ENCODE data around the gene DISP3. TPM values are rescaled to one million over a fixed set of nuclear protein-coding genes. Genes with fewer than 3 reads are reported as not detected.

DISP3 gene
- polyA plus RNA-seq, 1 donor (not counting 4 experiments of a cell fraction or from before 2014, with no cell fraction given): not detected

DNA sequence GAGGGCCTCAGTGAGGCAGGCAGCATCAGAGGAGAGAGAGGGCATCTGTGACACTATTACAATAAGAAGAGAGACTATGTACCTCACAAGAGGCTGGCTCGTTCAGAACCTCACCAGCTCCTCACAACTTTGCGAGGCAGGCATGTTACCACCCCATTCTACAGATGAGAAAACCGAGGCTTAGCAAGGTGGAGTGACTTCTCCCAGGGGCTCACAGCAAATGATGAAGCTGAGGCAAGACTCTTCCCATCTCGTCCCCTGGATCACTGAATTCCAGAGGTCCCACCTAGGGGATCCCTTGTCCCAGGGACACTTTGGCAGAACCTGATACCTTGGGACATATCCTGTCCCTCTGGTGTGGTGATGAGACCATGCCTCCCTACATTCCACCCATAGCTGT, 64.4 kb downstream of the DISP3 start:
- peaks cover 12% of the 10 kb centered on the region for H3K27me3 ChIP-seq (ENCODE audit: control insufficient read depth, extremely low read depth, insufficient read depth, low read length)
- no peak for FAIRE-seq

DNA sequence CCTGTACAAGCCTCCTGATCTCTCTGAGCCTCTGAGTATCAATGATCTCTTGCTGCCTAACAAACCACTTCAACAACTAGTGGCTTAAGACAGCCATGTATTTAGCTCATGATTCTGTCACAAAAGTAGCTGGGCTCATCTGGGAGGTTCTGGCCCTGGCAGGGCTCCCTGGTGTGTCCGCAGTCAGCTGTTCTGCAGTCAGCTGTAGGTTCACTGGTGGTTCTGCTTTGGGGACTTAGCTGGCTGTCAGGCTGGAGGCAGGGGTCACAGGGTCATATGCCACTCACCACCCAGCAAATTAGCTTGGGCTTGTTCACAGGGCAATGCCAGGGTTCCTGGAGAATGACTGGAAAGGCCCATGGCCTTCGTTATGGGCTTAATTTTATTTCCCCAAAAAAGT, 64.8 kb downstream of the DISP3 start:
- TF ChIP-seq, protein P1, sequence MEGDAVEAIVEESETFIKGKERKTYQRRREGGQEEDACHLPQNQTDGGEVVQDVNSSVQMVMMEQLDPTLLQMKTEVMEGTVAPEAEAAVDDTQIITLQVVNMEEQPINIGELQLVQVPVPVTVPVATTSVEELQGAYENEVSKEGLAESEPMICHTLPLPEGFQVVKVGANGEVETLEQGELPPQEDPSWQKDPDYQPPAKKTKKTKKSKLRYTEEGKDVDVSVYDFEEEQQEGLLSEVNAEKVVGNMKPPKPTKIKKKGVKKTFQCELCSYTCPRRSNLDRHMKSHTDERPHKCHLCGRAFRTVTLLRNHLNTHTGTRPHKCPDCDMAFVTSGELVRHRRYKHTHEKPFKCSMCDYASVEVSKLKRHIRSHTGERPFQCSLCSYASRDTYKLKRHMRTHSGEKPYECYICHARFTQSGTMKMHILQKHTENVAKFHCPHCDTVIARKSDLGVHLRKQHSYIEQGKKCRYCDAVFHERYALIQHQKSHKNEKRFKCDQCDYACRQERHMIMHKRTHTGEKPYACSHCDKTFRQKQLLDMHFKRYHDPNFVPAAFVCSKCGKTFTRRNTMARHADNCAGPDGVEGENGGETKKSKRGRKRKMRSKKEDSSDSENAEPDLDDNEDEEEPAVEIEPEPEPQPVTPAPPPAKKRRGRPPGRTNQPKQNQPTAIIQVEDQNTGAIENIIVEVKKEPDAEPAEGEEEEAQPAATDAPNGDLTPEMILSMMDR (optimal IDR thresholded peaks at IDR 0.05 in 1 of 3, IDR thresholded peaks at IDR 0.05 in 1 of 3, conservative IDR thresholded peaks at IDR 0.05 in 1 of 3; ENCODE audit: extremely low read depth in 1 of 3, insufficient read depth in 2 of 3, low read length in 3 of 3): no peak
- no peak for TF ChIP-seq EZH2 (IDR thresholded peaks at IDR 0.05; ENCODE audit: low read length)
- no peak overlapping the region for H2AFZ ChIP-seq (ENCODE audit: control insufficient read depth, low read length)
- no peak overlapping the region for H3K4me3 ChIP-seq (ENCODE audit: control insufficient read depth in 2 of 3, extremely low read depth in 1 of 3, insufficient read depth in 2 of 3, low read depth in 1 of 3, low read length in 3 of 3)
- no peak overlapping the region for H3K4me2 ChIP-seq (ENCODE audit: control insufficient read depth, extremely low read depth, insufficient read depth, low read depth, low read length)
- FAIRE-seq (no peak), DNase-seq (ENCODE audit: low read depth, low spot score) (no peak)
- H3K79me2 ChIP-seq (ENCODE audit: control insufficient read depth, insufficient read depth, low read length): no peaks in the 10 kb centered on the region
- no peaks in the 10 kb centered on the region for H3K9me1 ChIP-seq (ENCODE audit: control insufficient read depth, extremely low read depth, insufficient read depth, low read length)
- H3K36me3 ChIP-seq (ENCODE audit: control insufficient read depth in 2 of 2, extremely low read depth in 1 of 2, insufficient read depth in 2 of 2, low read length in 2 of 2): no peaks in the 10 kb centered on the region
- H3K27me3 ChIP-seq (ENCODE audit: control insufficient read depth, extremely low read depth, insufficient read depth, low read length): peaks cover 12% of the 10 kb centered on the region
- no peaks in the 10 kb centered on the region for H4K20me1 ChIP-seq (ENCODE audit: control insufficient read depth, extremely low read depth, insufficient read depth, low read length)
- dilution Hi-C loops (cut with MboI; ENCODE audit: extremely low pct_ligation_motif_present, low sequenced_read_pairs): no loop called here
- no peak overlapping the region for H3K9ac ChIP-seq (ENCODE audit: control insufficient read depth, extremely low read depth, insufficient read depth, low read length)
- no peaks in the 10 kb centered on the region for H3K9me3 ChIP-seq (ENCODE audit: control insufficient read depth, low read depth, low read length)
- H3K4me1 ChIP-seq (ENCODE audit: control insufficient read depth, extremely low read depth, insufficient read depth, low read length): no peaks in the 10 kb centered on the region
- H3K27ac ChIP-seq (ENCODE audit: control insufficient read depth, insufficient read depth, low read length): no peak overlapping the region

More for the DNA sequence above, 64.4 kb downstream of the DISP3 start:
- Histone ChIP-seq H3K79me2 (ENCODE audit: control insufficient read depth, insufficient read depth, low read length) (no peaks in the 10 kb centered on the region), H4K20me1 (ENCODE audit: control insufficient read depth, extremely low read depth, insufficient read depth, low read length) (no peaks in the 10 kb centered on the region), H3K4me3 (ENCODE audit: control insufficient read depth in 2 of 3, extremely low read depth in 1 of 3, insufficient read depth in 2 of 3, low read depth in 1 of 3, low read length in 3 of 3) (no peak overlapping the region), H3K9me3 (ENCODE audit: control insufficient read depth, low read depth, low read length) (no peaks in the 10 kb centered on the region), H3K4me2 (ENCODE audit: control insufficient read depth, extremely low read depth, insufficient read depth, low read depth, low read length) (no peak overlapping the region), H3K9ac (ENCODE audit: control insufficient read depth, extremely low read depth, insufficient read depth, low read length) (no peak overlapping the region), H3K9me1 (ENCODE audit: control insufficient read depth, extremely low read depth, insufficient read depth, low read length) (no peaks in the 10 kb centered on the region), H3K36me3 (ENCODE audit: control insufficient read depth in 2 of 2, extremely low read depth in 1 of 2, insufficient read depth in 2 of 2, low read length in 2 of 2) (no peaks in the 10 kb centered on the region), H3K27ac (ENCODE audit: control insufficient read depth, insufficient read depth, low read length) (no peak overlapping the region), H3K4me1 (ENCODE audit: control insufficient read depth, extremely low read depth, insufficient read depth, low read length) (no peaks in the 10 kb centered on the region), H2AFZ (ENCODE audit: control insufficient read depth, low read length) (no peak overlapping the region)
- no peak for TF ChIP-seq EZH2 (IDR thresholded peaks at IDR 0.05; ENCODE audit: low read length)
- TF ChIP-seq, protein P1 (optimal IDR thresholded peaks at IDR 0.05 in 1 of 3, IDR thresholded peaks at IDR 0.05 in 1 of 3, conservative IDR thresholded peaks at IDR 0.05 in 1 of 3; ENCODE audit: extremely low read depth in 1 of 3, insufficient read depth in 2 of 3, low read length in 3 of 3): no peak
- DNase-seq (ENCODE audit: low read depth, low spot score): no peak
- dilution Hi-C loops (cut with MboI; ENCODE audit: extremely low pct_ligation_motif_present, low sequenced_read_pairs): no loop called here
